Occipital lobe (tissue), 2 donors: Measurements from ENCODE around the gene GNB3. TPM values are rescaled to one million over a fixed set of nuclear protein-coding genes. Genes with fewer than 3 reads are reported as not detected.

Source experiments
- DNase-seq: peaks from one replicate; lab custom pipeline; 2025; lab: John Stamatoyannopoulos, UW
- total RNA-seq: library from RNA; depleted of rRNA; stranded (reverse); fragments of >200 nt; gene quantifications from one replicate; pipeline ENCODE4 v1.2.3, GENCODE V29; 2014

The GNB3 gene
- total RNA-seq, 1 donor from 2014 or later, result 0.94 TPM

GRCh38 chr12:6836851-6837250, 3.9 kb upstream of the GNB3 start:
- DNase-seq, result no peak

DNA sequence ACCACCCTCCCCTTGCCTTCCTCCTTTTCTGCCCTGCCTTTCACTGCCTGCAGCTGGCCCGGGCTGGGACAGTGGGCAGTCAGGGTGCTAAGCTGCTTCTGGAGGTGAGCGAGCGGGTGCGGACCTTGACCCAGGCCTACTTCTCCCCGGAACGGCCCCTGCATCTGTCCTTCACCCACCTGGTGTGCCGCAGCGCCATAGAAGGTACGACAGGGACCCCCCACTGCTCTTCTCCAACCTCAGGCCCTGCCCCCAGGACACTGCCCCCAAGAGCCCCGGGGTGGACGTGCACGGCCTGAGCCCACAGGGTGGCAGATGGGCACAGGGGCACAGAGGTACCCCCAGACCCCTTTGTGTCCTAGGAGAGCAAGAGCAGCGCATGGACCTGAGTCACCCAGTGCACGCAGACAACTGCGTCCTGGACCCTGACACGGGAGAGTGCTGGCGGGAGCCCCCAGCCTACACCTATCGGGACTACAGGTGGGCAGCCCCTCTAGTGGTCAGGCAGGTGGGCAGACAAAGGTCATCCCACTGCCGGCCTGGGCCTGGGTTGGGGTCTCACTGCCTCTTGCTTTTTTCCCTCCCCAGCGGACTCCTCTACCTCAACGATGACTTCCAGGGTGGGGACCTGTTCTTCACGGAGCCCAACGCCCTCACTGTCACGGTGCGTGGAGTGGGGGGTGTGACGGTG, 3.2 kb upstream of the GNB3 start:
- DNase-seq, result no peak

GRCh38 chr12:6838854-6839253, 1.9 kb upstream of the GNB3 start:
- DNase-seq, result no peak

- no peak for DNase-seq
Measured at GRCh38 chr12:6839482-6840201, 1.1 kb upstream of the GNB3 start.

- DNase-seq, result no peak
Measured at GRCh38 chr12:6840330-6840729, 395 bp upstream of the GNB3 start.

GRCh38 chr12:6842075-6842474, 1.4 kb downstream of the GNB3 start:
- DNase-seq, result no peak

DNA sequence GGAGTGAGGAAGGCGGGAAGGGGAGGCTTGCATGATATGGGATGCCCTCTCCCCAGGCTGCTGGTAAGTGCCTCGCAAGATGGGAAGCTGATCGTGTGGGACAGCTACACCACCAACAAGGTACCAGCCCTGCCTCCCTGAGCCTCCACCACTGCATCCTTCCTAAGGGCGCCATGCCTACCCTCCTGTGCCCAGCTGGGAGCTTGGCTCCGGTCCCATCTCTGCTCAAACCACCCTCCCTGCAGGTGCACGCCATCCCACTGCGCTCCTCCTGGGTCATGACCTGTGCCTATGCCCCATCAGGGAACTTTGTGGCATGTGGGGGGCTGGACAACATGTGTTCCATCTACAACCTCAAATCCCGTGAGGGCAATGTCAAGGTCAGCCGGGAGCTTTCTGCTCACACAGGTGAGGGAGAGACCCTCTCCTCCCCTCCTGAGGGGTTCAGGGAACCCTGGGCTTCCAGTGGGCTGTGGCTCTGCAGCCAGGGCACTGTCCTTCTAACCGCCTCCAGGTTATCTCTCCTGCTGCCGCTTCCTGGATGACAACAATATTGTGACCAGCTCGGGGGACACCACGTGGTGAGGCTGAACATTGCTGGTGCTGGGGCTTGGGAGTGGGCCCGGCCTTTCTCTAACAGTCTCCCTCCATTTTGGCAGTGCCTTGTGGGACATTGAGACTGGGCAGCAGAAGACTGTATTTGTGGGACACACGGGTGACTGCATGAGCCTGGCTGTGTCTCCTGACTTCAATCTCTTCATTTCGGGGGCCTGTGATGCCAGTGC, 2.6 kb downstream of the GNB3 start:
- no peak for DNase-seq

GRCh38 chr12:6845395-6845794, 4.7 kb downstream of the GNB3 start:
- DNase-seq, result no peak

GRCh38 chr12:6846316-6846869, 5.7 kb downstream of the GNB3 start:
- DNase-seq, result no peak

DNA sequence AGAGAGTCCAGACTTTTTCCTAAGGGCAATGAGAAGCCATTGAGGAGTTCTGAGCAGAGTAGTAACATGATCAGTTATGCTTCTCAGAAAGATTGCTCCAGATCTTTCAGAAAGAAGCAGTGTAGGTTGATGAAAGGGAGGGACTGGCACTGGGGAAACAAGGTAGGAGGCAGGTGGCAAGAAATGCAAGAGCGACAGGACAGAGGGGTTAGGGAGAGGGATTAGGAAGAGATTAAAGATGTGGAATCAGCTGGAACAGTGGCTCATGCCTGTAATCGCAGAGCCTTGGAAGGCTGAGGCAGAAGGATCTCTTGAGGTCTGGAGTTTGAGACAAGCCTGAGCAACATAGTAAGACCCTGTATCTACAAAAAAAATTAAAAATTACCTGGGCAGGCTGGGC, 7.0 kb downstream of the GNB3 start:
- DNase-seq, result no peak

DNA sequence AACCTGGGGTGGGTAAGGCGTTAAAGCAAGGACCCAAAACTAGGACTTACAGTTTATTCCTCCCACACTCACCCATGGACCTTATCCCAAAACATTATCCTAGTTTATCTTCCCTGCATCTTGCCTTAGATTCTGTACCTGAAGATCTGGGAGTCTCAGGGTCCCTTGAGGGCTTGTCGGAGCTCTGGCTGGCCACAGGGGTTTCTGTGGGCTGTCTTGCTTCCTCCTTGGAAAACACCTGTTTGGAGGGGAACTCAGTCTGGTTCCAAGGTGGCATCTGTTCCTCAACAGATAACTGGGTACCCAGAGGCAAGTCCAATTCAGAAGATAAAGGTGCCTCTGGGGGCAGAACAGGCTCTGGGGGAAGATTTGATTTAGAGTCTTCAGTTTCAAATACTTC, 8.7 kb downstream of the GNB3 start:
- DNase-seq, result no peak

- no peak for DNase-seq
Measured at GRCh38 chr12:6849976-6850560, 9.3 kb downstream of the GNB3 start.

DNA sequence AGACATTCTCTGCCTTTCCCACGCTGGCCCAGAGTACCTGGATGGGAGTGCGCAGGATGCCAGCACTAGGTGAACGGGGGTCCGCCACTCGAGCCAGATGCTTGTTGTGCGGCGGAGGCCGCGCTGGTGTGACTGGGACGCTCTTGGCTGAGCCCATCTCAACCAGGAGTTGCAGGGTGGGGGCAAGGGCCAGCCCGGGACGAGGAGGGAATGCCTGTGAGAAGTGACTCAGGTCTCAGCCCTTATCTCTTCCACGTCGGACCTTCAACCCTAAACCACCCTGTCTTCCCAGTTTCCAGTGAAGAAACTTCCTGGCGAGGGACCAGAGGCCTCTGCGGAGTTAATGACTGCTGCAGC, 10.0 kb downstream of the GNB3 start:
- no peak for DNase-seq

DNA sequence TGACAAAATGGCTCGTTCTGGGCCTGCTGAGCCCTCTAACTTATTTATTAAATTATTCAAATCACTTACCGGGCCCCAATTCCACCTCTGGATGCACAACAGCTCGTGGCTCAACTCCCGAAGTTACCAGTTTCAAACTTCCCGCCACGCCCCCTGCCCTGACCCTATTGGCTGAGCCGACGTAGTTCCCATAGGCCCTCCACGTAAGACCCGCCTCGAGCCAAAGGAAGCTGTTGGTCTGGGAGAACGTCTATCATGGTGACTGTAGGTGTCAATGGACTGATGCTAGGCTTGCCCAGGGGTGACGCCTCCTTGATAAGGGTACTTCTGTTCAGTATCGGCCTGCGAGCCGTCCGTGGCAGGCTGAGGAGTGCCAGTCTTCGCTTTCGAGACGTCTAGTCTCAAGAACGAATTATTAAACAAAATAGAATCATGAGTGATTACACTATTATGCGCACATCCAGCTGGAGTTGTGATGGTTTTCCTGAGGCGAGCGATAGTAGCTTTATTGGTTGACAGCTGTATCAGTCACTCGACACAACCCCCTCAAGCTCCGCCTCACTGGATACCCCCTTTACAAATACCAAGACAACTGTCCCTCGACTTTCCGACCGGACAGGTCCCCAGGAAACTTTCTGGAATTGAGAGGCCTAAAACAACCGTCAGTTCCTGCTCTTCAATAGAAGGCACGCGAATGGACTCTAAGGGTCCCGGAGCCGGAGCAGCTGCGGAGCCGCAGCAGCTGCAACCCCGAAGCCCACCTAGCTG, 10.6 kb downstream of the GNB3 start, which contains the start of gene CDCA3:
Gene CDCA3, minus strand, starts transcription at position 134 of the 768 bp plus-strand sequence. CDS start 334 bp downstream, outside the sequence.
- DNase-seq, result peak; percentile 93

GRCh38 chr12:6851921-6852650, 11.4 kb downstream of the GNB3 start, which contains the start of gene USP5:
Gene USP5, plus strand, starts transcription at chr12:6852150. Its CDS starts 30 bp downstream, at chr12:6852180.
- peak; percentile 100 for DNase-seq

GRCh38 chr12:6852651-6853354, 12.1 kb downstream of the GNB3 start:
- DNase-seq, result peak; percentile 50

- no peak for DNase-seq
Measured at GRCh38 chr12:6853626-6854025, 12.9 kb downstream of the GNB3 start.

DNA sequence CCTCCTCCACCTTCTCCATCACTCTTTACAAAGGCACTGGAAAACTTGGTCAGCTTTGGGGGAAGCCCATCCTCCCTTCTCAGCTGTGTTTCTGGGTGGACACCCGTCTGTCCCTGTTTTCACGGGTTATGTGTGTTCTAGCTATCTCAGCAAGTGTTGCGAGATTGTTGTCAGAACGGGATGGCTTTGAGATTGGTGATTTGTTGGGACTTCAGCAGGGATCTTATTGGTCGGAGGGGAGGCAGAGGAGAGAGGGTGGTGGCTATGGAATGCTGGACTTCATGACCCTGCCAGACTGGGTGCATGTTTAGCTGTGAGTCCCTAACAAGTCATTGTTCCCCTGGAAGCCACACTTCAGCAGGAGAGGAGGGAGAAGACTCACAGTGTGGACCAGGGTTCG, 13.3 kb downstream of the GNB3 start:
- DNase-seq, result no peak

GRCh38 chr12:6855322-6855721, 14.6 kb downstream of the GNB3 start:
- no peak for DNase-seq
